Measurements from ENCODE around the gene SAMD14.

DNA sequence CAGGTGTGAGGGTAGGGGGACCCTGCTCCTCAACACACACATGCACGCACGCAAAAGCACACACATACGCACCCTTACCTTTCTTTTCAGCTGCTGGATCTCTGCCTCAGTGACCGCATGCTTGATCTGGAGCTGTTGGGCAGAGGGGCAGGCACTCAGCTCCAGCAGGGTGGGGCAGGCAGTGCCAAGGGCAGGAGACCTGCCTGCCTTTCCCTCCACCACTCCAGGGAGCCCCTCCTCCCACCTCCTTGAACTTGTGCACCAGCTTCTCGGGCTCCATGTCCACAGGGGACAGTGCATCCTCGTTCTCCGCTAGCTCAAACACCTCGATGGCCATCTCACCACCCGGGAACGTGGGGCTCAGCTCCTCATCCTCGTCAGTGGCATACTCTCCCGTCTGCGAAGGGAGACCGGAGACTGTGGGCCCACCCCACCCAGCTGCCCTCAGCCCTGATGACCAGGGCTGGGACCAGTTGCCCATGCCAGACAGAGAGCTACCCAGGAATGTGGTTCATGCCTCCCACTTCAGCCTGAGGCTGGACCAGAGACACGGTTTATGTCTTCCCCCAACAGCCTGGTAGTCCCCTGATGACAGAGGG lies 9.3 kb upstream of the SAMD14 start:
- TF ChIP-seq CTCF (IDR thresholded peaks at IDR 0.05) (no peak), POLR2A (IDR thresholded peaks at IDR 0.05) (no peak)
